A549 (cell line): ENCODE measurements around the gene SLC38A3.

Experiments
- BHLHE40 ChIP-seq: IDR thresholded peaks from 2 replicates; pipeline ENCODE4 v1.6.1; 2012; ENCODE audit warnings: low read depth, low read length, inconsistent platforms
- CEBPB ChIP-seq, 2 experiments: fragments of >200 bp in 1 of 2; sonication (Bioruptor Twin) in 1 of 2; formaldehyde crosslinking in 1 of 2; IDR thresholded peaks; 2 replicates each; pipeline ENCODE4 v1.6.1; 2012 to 2016
- CHD2 ChIP-seq: fragments of 150-350 bp; IDR thresholded peaks from 2 replicates; pipeline ENCODE4 v1.6.1; 2014; ENCODE audit warnings: low read length; ENCODE audit not compliant: partially characterized antibody
- CTCF ChIP-seq: fragments of >200 bp; sonication (Bioruptor Twin); formaldehyde crosslinking; IDR thresholded peaks from 3 replicates; pipeline ENCODE4 v1.5.1; 2016
- EP300 ChIP-seq, 2 experiments: fragments of >200 bp; sonication (Bioruptor Twin); formaldehyde crosslinking; IDR thresholded peaks; 2 replicates in 1 of 2; 3 replicates in 1 of 2; pipeline ENCODE4 v1.6.1; 2016 to 2017
- ESRRA ChIP-seq: fragments of 150-350 bp; IDR thresholded peaks from 2 replicates; pipeline ENCODE4 v1.6.1; 2014; ENCODE audit warnings: mild to moderate bottlenecking, low read length, borderline replicate concordance
- KDM1A ChIP-seq: fragments of 200-600 bp; sonication (generic); IDR thresholded peaks from 2 replicates; pipeline ENCODE4 v1.6.1; 2016; ENCODE audit warnings: low read depth, mild to moderate bottlenecking
- KDM5A ChIP-seq: fragments of 200-600 bp; sonication (generic); IDR thresholded peaks from 2 replicates; pipeline ENCODE4 v1.6.1; 2016; ENCODE audit warnings: antibody characterized with exemption, mild to moderate bottlenecking
- MAX ChIP-seq: IDR thresholded peaks from 2 replicates; pipeline ENCODE4 v1.6.1; 2012
- NR3C1 ChIP-seq: fragments of >200 bp; sonication (Bioruptor Twin); formaldehyde crosslinking; IDR thresholded peaks from 3 replicates; pipeline ENCODE4 v1.6.1; 2017
- POLR2A ChIP-seq: IDR thresholded peaks from 2 replicates; pipeline ENCODE4 v1.6.1; 2012; ENCODE audit warnings: mild to moderate bottlenecking, low read length
- RAD21 ChIP-seq, 2 experiments: fragments of >200 bp in 1 of 2; sonication (Bioruptor Twin) in 1 of 2; formaldehyde crosslinking in 1 of 2; IDR thresholded peaks in 1 of 2; conservative IDR thresholded peaks in 1 of 2; 2 replicates in 1 of 2; 3 replicates in 1 of 2; pipeline ENCODE4 v1.6.1; 2012 to 2018; ENCODE audit warnings: inconsistent platforms in 1 of 2
- RCOR1 ChIP-seq: fragments of 150-350 bp; IDR thresholded peaks from 2 replicates; pipeline ENCODE4 v1.6.1; 2014; ENCODE audit warnings: antibody characterized with exemption, low read length, low read depth

GRCh38 chr3:50162034-50162883, 42.8 kb upstream of the SLC38A3 start:
- TF ChIP-seq KDM5A (no peak), CTCF (no peak), CEBPB (IDR thresholded peaks at IDR 0.05) (no peak), NR3C1 (no peak), ESRRA (no peak), CHD2 (no peak), KDM1A (no peak), MAX (no peak), RCOR1 (no peak), BHLHE40 (no peak), RAD21 (conservative IDR thresholded peaks at IDR 0.05 in 1 of 2, IDR thresholded peaks at IDR 0.05 in 1 of 2) (no peak), POLR2A (no peak), EP300 (IDR thresholded peaks at IDR 0.05) (no peak)
